AG04450 (cell line): ENCODE results near the gene GLI1. TPM values are rescaled to one million over a fixed set of nuclear protein-coding genes. Genes with fewer than 3 reads are reported as not detected.

Experiments used
- CTCF ChIA-PET: fragments of 300-600, 350-600 bp; formaldehyde crosslinking; extraction: SDS; loops from one replicate; lab custom pipeline; 2022; ENCODE audit warnings: antibody characterized with exemption, inconsistent platforms; lab: Charles Lee
- POLR2A ChIA-PET: fragments of 350-600 bp; formaldehyde crosslinking; extraction: SDS; loops from one replicate; lab custom pipeline; 2021; ENCODE audit warnings: antibody characterized with exemption, inconsistent platforms; lab: Yijun Ruan, JAX
- DNase-seq: peaks from one replicate; pipeline ENCODE4 v3.0.0-alpha.2; 2011; ENCODE audit warnings: low read depth, low spot score
- H3K27ac ChIP-seq: one replicate; pipeline ENCODE4 v1.5.1; 2012; ENCODE audit warnings: low read depth, low read length, control low read depth
- H3K27me3 ChIP-seq: one replicate; pipeline ENCODE4 v1.6.0; 2012; ENCODE audit warnings: low read length; ENCODE audit not compliant: control insufficient read depth, insufficient read depth
- H3K4me3 ChIP-seq: 2 replicates; pipeline ENCODE4 v1.5.1; 2011; ENCODE audit warnings: mild to moderate bottlenecking, low read depth, low read length, control low read depth
- H3K9me3 ChIP-seq: 2 replicates; pipeline ENCODE4 v1.5.1; 2012; ENCODE audit warnings: low read length; ENCODE audit not compliant: control insufficient read depth, insufficient read depth
- CTCF ChIP-seq: IDR thresholded peaks from 2 replicates; pipeline ENCODE4 v1.5.1; 2011; ENCODE audit warnings: low read depth, low read length, control low read depth, inconsistent platforms
- polyA plus RNA-seq: library from polyadenylated mRNA; depleted of rRNA; stranded (reverse); fragments of >200 nt; gene quantifications from 2 replicates; pipeline ENCODE4 v1.2.3, GENCODE V29; 2011

Gene GLI1
- polyA plus RNA-seq, 1 experiment: 8.3 TPM

GRCh38 chr12:57470970-57471656, 11.5 kb downstream of the GLI1 start:
- no peak for TF ChIP-seq CTCF
- CTCF ChIA-PET: interaction anchor here (1.6 to 1.9 kb wide), 2 partner anchors 8 to 12 kb away, joined by 5 to 7 read pairs; partner anchors contain the start of gene GLI1
- no peak overlapping the region for H3K4me3 ChIP-seq
- DNase-seq: no peak
- no peak overlapping the region for H3K27ac ChIP-seq
- H3K27me3 ChIP-seq: peaks cover 33% of the 10 kb centered on the region
- no peaks in the 10 kb centered on the region; the same call in 1 of the 2 replicates for H3K9me3 ChIP-seq
- POLR2A ChIA-PET: no interaction called here

- DNase-seq: no peak
- TF ChIP-seq CTCF: no peak
- H3K27ac ChIP-seq: no peak overlapping the region
- ChIA-PET POLR2A (no interaction called here), CTCF (interaction anchor here (1.6 to 1.9 kb wide), 2 partner anchors 8 to 13 kb away, joined by 5 to 7 read pairs; partner anchors contain the start of gene GLI1)
- H3K27me3 ChIP-seq: peaks cover 39% of the 10 kb centered on the region
- H3K9me3 ChIP-seq: no peaks in the 10 kb centered on the region; the same call in 1 of the 2 replicates
- no peak overlapping the region for H3K4me3 ChIP-seq
Observed at GRCh38 chr12:57471661-57472060, 12.1 kb downstream of the GLI1 start.

- CTCF ChIA-PET: interaction anchor here (1.6 to 1.9 kb wide), 2 partner anchors 9 to 13 kb away, joined by 5 to 7 read pairs; partner anchors contain the start of gene GLI1
- Histone ChIP-seq H3K4me3 (no peak overlapping the region), H3K9me3 (no peaks in the 10 kb centered on the region; the same call in 1 of the 2 replicates), H3K27ac (no peak overlapping the region), H3K27me3 (peaks cover 42% of the 10 kb centered on the region)
- POLR2A ChIA-PET: interaction anchor here (0.6 kb wide), 1 partner anchor 208 kb away, joined by 3 read pairs; no protein-coding TSS in a partner anchor
- DNase-seq: no peak
- TF ChIP-seq CTCF: no peak
Observed at GRCh38 chr12:57472391-57472790, 12.8 kb downstream of the GLI1 start.

- ChIA-PET CTCF (interaction anchor here (2.7 kb wide), 1 partner anchor 14 kb away, joined by 14 read pairs; the partner anchor contains the start of gene GLI1), POLR2A (no interaction called here)
- H3K27me3 ChIP-seq: peaks cover 42% of the 10 kb centered on the region
- H3K4me3 ChIP-seq: no peak overlapping the region
- no peaks in the 10 kb centered on the region; the same call in 1 of the 2 replicates for H3K9me3 ChIP-seq
- no peak for DNase-seq
- TF ChIP-seq CTCF: no peak
- H3K27ac ChIP-seq: no peak overlapping the region
Observed at GRCh38 chr12:57473392-57473791, 13.8 kb downstream of the GLI1 start.

- peaks cover 42% of the 10 kb centered on the region for H3K27me3 ChIP-seq
- TF ChIP-seq CTCF: no peak
- H3K27ac ChIP-seq: no peak overlapping the region
- no peak for DNase-seq
- ChIA-PET CTCF (interaction anchor here (1.9 to 2.7 kb wide), 2 partner anchors 11 to 15 kb away, joined by 9 to 14 read pairs; partner anchors contain the start of gene GLI1), POLR2A (no interaction called here)
- no peak overlapping the region for H3K4me3 ChIP-seq
- no peaks in the 10 kb centered on the region; the same call in 1 of the 2 replicates for H3K9me3 ChIP-seq
Observed at GRCh38 chr12:57473886-57474285, 14.3 kb downstream of the GLI1 start.
